GM23248 (cell line): ENCODE measurements around the gene GCNT2. TPM values are rescaled to one million over a fixed set of nuclear protein-coding genes. Genes with fewer than 3 reads are reported as not detected.
"Not testable (repeated sequence)": the region's sequence is repeated elsewhere in the genome, so short reads cannot be mapped to it uniquely, and the experiment has no call there.

Experiments
- DNase-seq: peaks from one replicate; pipeline ENCODE4 v3.0.0-alpha.2; 2015
- H2AFZ ChIP-seq: fragments of 200-600 bp; sonication (generic); 2 replicates; pipeline ENCODE4 v1.6.1; 2016; ENCODE audit warnings: antibody characterized with exemption
- H3F3A ChIP-seq: fragments of 200-600 bp; sonication (generic); 2 replicates; pipeline ENCODE4 v1.6.1; 2016; ENCODE audit warnings: mild to moderate bottlenecking, antibody characterized with exemption, mixed run types; ENCODE audit not compliant: insufficient read depth
- H3K27ac ChIP-seq: fragments of 200-600 bp; sonication (generic); 2 replicates; pipeline ENCODE4 v1.5.1; 2016; ENCODE audit warnings: mild to moderate bottlenecking
- H3K27me3 ChIP-seq: fragments of 200-600 bp; sonication (generic); replicated peaks from 2 replicates; pipeline ENCODE4 v1.6.1; 2016; ENCODE audit warnings: mild to moderate bottlenecking; ENCODE audit not compliant: insufficient read depth
- H3K36me3 ChIP-seq: fragments of 200-600 bp; sonication (generic); 2 replicates; pipeline ENCODE4 v1.6.1; 2016; ENCODE audit warnings: low read depth, mild to moderate bottlenecking
- H3K4me1 ChIP-seq: fragments of 200-600 bp; sonication (generic); 2 replicates; pipeline ENCODE4 v1.6.1; 2016; ENCODE audit warnings: mild to moderate bottlenecking; ENCODE audit not compliant: insufficient read depth
- H3K4me2 ChIP-seq: fragments of 200-600 bp; sonication (generic); one replicate; pipeline ENCODE4 v1.6.1; 2016; ENCODE audit warnings: mild to moderate bottlenecking; ENCODE audit not compliant: unreplicated experiment
- H3K4me3 ChIP-seq: fragments of 200-600 bp; sonication (generic); 2 replicates; pipeline ENCODE4 v1.5.1; 2016; ENCODE audit warnings: mild to moderate bottlenecking
- H3K79me2 ChIP-seq: fragments of 200-600 bp; sonication (generic); 2 replicates; pipeline ENCODE4 v1.6.1; 2016; ENCODE audit warnings: mild to moderate bottlenecking; ENCODE audit not compliant: insufficient read depth
- H3K9ac ChIP-seq: fragments of 200-600 bp; sonication (generic); 2 replicates; pipeline ENCODE4 v1.6.1; 2016; ENCODE audit warnings: mild to moderate bottlenecking
- H3K9me2 ChIP-seq: fragments of 200-600 bp; sonication (generic); 2 replicates; pipeline ENCODE4 v1.6.1; 2016; ENCODE audit warnings: mixed run types, mild to moderate bottlenecking, moderate library complexity; ENCODE audit not compliant: insufficient read depth
- H3K9me3 ChIP-seq: fragments of 200-600 bp; sonication (generic); one replicate; pipeline ENCODE4 v1.6.1; 2017; ENCODE audit warnings: low read depth
- H4K20me1 ChIP-seq: fragments of 200-600 bp; sonication (generic); 2 replicates; pipeline ENCODE4 v1.6.0; 2016; ENCODE audit not compliant: insufficient read depth
- EZH2 ChIP-seq: fragments of 200-600 bp; sonication (generic); IDR thresholded peaks from 2 replicates; pipeline ENCODE4 v1.6.1; 2018; ENCODE audit warnings: antibody characterized with exemption, mild to moderate bottlenecking; ENCODE audit not compliant: insufficient read depth, poor library complexity, severe bottlenecking
- EZH2phosphoT487 ChIP-seq: fragments of 200-600 bp; sonication (generic); IDR thresholded peaks from 2 replicates; pipeline ENCODE4 v1.6.1; 2018; ENCODE audit warnings: antibody characterized with exemption, moderate library complexity, mild to moderate bottlenecking, low read depth; ENCODE audit not compliant: insufficient read depth
- WGBS, 2 experiments: methylation state at CpG; one replicate each; pipeline ENCODE4 v1.1.6; 2015 to 2017; ENCODE audit warnings: low lambda C conversion rate in 2 of 2, low coverage in 1 of 2; ENCODE audit errors: missing lambda C conversion rate in 2 of 2; 5-methylcytosine and 5-hydroxymethylcytosine counted together
- in situ Hi-C: fragments of 300-500 bp; cut with MboI; formaldehyde crosslinking; loops from 2 replicates; pipeline ENCODE4 v1.15.0; 2020
- polyA plus RNA-seq: library from polyadenylated mRNA; unstranded; fragments of >200 nt; fragmentation: Nextera tagmentation; extraction: Ambion mirVana; gene quantifications from 2 replicates; pipeline ENCODE4 v1.2.1, GENCODE V29; 2016
- total RNA-seq: library from RNA; depleted of rRNA; stranded (reverse); fragments of >200 nt; shearing (Covaris generic); gene quantifications from 2 replicates; pipeline ENCODE4 v1.2.3, GENCODE V29; 2014

GCNT2 gene
- total and polyA plus RNA-seq, 2 experiments from 2014 or later = not detected

DNA sequence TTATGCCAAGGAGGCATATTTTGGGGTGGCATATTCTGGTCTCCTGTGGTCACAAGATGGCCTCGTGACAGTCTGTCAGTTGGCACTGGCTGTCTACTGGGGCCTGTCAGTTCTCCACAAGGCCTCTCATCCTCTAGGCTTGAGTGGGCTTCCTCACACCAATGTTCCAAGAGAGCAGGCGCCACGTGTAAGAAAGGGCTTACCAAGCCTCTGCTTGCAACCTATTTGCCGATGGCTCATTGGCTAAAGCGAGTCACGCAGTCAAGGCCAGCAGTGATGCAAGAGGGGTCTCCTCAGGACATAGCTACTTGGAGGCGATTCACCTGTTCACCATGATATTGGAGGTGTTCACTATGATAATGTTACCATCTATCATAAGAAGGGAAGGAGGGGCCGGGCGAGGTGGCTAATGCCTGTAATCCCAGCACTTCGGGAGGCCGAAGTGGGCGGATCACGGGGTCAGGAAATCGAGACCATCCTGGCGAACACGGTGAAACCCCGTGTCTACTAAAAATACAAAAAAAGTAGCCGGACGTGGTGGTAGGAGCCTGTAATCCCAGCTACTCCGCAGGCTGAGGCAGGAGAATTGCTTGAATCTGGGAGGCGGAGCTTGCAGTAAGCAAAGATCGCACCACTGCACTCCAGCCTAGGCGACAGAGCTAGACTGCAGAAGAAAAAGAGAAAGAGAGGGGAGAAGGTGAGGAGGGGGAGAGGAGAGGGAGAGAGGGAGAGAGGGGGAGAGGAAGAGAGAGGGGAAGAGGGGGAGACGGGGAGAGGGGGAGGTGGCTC is 138.0 kb downstream of the GCNT2 start:
- no peak for DNase-seq
- Histone ChIP-seq H3K4me3 (no peak overlapping the region), H3K79me2 (no peaks in the 10 kb centered on the region), H4K20me1 (no peaks in the 10 kb centered on the region), H3K4me2 (no peak overlapping the region), H3K27ac (no peak overlapping the region), H3F3A (no peaks in the 10 kb centered on the region), H3K9ac (no peak overlapping the region), H3K9me2 (no peaks in the 10 kb centered on the region), H3K27me3 (no peaks in the 10 kb centered on the region), H2AFZ (no peak overlapping the region), H3K9me3 (no peaks in the 10 kb centered on the region), H3K36me3 (no peaks in the 10 kb centered on the region), H3K4me1 (no peaks in the 10 kb centered on the region)
- in situ Hi-C loops = no loop called here
- 59 to 68% methylated on average over 22 to 24 of the region's 24 CpGs for WGBS, 2 experiments
- TF ChIP-seq EZH2phosphoT487 (no peak), EZH2 (no peak)

DNA sequence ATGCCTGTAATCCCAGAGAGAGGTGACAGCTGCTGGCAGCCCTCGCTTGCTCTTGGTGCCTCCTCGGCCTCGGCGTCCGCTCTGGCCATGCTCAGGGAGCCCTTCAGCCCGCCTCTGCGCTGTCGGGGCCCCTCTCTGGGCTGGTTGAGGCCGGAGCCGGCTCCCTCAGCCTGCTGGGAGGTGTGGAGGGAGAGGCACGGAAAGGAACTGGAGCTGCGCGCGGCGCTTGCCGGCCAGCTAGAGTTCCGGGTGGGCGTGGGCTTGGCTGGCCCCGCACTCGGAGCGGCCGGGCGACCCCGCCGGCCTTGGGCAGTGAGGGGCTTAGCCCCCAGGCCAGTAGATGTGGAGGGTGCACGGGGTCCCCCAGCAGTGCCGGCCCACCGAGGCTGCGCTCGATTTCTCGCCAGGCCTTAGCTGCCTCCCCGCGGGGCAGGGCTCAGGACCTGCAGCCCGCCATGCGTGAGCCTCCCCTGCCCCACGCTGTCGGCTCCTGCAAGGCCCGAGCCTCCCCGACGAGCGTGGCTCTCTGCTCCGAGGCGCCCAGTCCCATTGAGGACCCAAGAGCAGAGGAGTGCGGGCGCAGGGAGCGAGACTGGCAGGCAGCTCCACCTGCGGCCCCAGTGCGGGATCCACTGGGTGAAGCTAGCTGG is 138.7 kb downstream of the GCNT2 start:
- Histone ChIP-seq H3K9me2 (no peaks in the 10 kb centered on the region), H2AFZ (no peak overlapping the region), H3K79me2 (no peaks in the 10 kb centered on the region), H3F3A (no peaks in the 10 kb centered on the region), H4K20me1 (no peaks in the 10 kb centered on the region), H3K4me3 (no peak overlapping the region), H3K36me3 (no peaks in the 10 kb centered on the region), H3K27ac (no peak overlapping the region), H3K4me1 (no peaks in the 10 kb centered on the region), H3K9ac (no peak overlapping the region), H3K9me3 (no peaks in the 10 kb centered on the region), H3K4me2 (no peak overlapping the region), H3K27me3 (no peaks in the 10 kb centered on the region)
- in situ Hi-C loops = no loop called here
- TF ChIP-seq EZH2 = no peak
- TF ChIP-seq EZH2phosphoT487 = no peak
- WGBS, 2 experiments = 67 to 77% methylated on average over 29 to 48 of the region's 48 CpGs
- no peak for DNase-seq

GRCh38 chr6:10660431-10661191 is 139.5 kb downstream of the GCNT2 start:
- H3K4me3 ChIP-seq, H2AFZ ChIP-seq, DNase-seq: not testable (repeated sequence)

DNA sequence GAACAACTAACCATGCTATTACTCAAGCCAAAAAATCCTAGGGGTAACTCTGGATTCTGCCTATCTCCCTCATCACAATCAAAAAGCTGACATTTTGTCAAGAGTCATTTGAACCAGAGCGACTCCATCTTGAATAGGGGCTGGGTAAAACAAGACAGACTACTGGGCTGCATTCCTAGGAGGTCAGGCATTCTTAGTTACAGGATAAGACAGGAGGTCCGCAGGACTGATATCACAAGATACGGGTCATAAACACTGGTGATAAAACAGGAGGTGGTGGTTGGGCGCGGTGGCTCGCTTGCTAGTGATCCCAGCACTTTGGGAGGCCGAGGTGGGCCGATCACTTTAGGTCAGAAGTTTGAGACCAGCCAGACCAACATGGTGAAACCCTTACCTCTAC is 141.1 kb downstream of the GCNT2 start:
- no peak for DNase-seq
- H3K4me2 ChIP-seq = no peak overlapping the region
- 62 to 66% methylated on average over 8 of the region's 8 CpGs for WGBS, 2 experiments
- H3K27me3 ChIP-seq = no peaks in the 10 kb centered on the region
- no peaks in the 10 kb centered on the region for H4K20me1 ChIP-seq
- H3K27ac ChIP-seq = no peak overlapping the region
- in situ Hi-C loops = no loop called here
- no peak overlapping the region for H3K4me3 ChIP-seq
- H3K4me1 ChIP-seq = no peaks in the 10 kb centered on the region
- H3K36me3 ChIP-seq = no peaks in the 10 kb centered on the region
- no peaks in the 10 kb centered on the region for H3K9me3 ChIP-seq
- no peak overlapping the region for H3K9ac ChIP-seq
- no peak for TF ChIP-seq EZH2
- no peak for TF ChIP-seq EZH2phosphoT487
- H2AFZ ChIP-seq = no peak overlapping the region
- H3F3A ChIP-seq = no peaks in the 10 kb centered on the region
- no peaks in the 10 kb centered on the region for H3K79me2 ChIP-seq
- H3K9me2 ChIP-seq = no peaks in the 10 kb centered on the region

More at GRCh38 chr6:10660431-10661191, 139.5 kb downstream of the GCNT2 start:
- H3K36me3 ChIP-seq, H3K4me2 ChIP-seq, H3K27ac ChIP-seq, H3K9me2 ChIP-seq, in situ Hi-C loops, H3K9ac ChIP-seq, H3F3A ChIP-seq, H3K79me2 ChIP-seq, H3K27me3 ChIP-seq, H3K9me3 ChIP-seq, H4K20me1 ChIP-seq, H3K4me1 ChIP-seq: not testable (repeated sequence)
- 59 to 64% methylated on average over 11 of the region's 11 CpGs for WGBS, 2 experiments
